ENCODE data around the gene ZFYVE21. TPM values are rescaled to one million over a fixed set of nuclear protein-coding genes. Genes with fewer than 3 reads are reported as not detected.
"Not testable (repeated sequence)": the region's sequence is repeated elsewhere in the genome, so short reads cannot be mapped to it uniquely, and the experiment has no call there.

ZFYVE21 gene
- polyA plus RNA-seq, 2 of the 4 experiments (the other 2 are of a cell fraction), result 28.7 to 33.0 TPM

DNA sequence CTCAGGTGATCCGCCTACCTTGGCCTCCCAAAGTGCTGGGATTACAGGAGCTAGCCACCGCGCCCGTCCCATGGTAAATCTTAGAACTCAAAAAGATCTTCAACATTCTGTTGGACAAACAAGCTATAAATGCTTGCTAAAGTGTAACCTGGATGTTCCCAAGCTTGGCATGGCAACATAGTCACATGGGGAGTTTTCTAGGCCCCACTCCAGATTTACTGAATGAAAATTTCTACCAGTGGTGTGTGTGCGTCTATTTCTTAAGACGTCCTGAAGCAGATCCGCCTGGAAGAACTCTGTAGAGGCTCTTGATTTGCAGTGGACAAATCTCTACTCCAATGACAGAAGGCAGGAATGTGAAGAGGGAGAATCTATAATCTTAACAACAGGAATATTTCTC is 59.9 kb downstream of the ZFYVE21 start:
- ChIA-PET POLR2A (no interaction called here), CTCF (interaction anchor here (0.6 kb wide), 1 partner anchor 22 kb away, joined by 3 read pairs; no protein-coding TSS in a partner anchor)
- no peaks in the 10 kb centered on the region for H3K9me3 ChIP-seq
- no peak for ATAC-seq
- H3K4me1 ChIP-seq, result no peaks in the 10 kb centered on the region
- no peak overlapping the region for H3K4me3 ChIP-seq
- no peak overlapping the region for H3K27ac ChIP-seq
- DNase-seq (ENCODE audit: low read depth in 1 of 2, low spot score in 1 of 2), result no peak
- TF ChIP-seq, protein P1, sequence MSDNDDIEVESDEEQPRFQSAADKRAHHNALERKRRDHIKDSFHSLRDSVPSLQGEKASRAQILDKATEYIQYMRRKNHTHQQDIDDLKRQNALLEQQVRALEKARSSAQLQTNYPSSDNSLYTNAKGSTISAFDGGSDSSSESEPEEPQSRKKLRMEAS (IDR thresholded peaks at IDR 0.05), result no peak
- no peak for TF ChIP-seq RARB (CRISPR knock-in tag; IDR thresholded peaks at IDR 0.05)
- TF ChIP-seq, protein P2, sequence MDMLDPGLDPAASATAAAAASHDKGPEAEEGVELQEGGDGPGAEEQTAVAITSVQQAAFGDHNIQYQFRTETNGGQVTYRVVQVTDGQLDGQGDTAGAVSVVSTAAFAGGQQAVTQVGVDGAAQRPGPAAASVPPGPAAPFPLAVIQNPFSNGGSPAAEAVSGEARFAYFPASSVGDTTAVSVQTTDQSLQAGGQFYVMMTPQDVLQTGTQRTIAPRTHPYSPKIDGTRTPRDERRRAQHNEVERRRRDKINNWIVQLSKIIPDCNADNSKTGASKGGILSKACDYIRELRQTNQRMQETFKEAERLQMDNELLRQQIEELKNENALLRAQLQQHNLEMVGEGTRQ (IDR thresholded peaks at IDR 0.05), result no peak
- no peak for TF ChIP-seq HOXB5 (CRISPR knock-in tag; IDR thresholded peaks at IDR 0.05)
- no peak for TF ChIP-seq HEYL (CRISPR knock-in tag; IDR thresholded peaks at IDR 0.05)
- no peak for TF ChIP-seq CHD4 (IDR thresholded peaks at IDR 0.05; ENCODE audit: borderline replicate concordance)
- no peak for TF ChIP-seq SMC3 (IDR thresholded peaks at IDR 0.05)
- TF ChIP-seq, protein P3, sequence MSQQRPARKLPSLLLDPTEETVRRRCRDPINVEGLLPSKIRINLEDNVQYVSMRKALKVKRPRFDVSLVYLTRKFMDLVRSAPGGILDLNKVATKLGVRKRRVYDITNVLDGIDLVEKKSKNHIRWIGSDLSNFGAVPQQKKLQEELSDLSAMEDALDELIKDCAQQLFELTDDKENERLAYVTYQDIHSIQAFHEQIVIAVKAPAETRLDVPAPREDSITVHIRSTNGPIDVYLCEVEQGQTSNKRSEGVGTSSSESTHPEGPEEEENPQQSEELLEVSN (IDR thresholded peaks at IDR 0.05; ENCODE audit: borderline replicate concordance, low read depth), result no peak
- TF ChIP-seq CHD2 (IDR thresholded peaks at IDR 0.05; ENCODE audit: low read length, partially characterized antibody), result no peak
- TF ChIP-seq, protein P4, sequence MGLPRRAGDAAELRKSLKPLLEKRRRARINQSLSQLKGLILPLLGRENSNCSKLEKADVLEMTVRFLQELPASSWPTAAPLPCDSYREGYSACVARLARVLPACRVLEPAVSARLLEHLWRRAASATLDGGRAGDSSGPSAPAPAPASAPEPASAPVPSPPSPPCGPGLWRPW (IDR thresholded peaks at IDR 0.05), result no peak
- H3K4me2 ChIP-seq, result no peak overlapping the region
- FAIRE-seq, result no peak
- WGBS (ENCODE audit: missing lambda C conversion rate), result 91% methylated on average over 7 of the region's 7 CpGs

DNA sequence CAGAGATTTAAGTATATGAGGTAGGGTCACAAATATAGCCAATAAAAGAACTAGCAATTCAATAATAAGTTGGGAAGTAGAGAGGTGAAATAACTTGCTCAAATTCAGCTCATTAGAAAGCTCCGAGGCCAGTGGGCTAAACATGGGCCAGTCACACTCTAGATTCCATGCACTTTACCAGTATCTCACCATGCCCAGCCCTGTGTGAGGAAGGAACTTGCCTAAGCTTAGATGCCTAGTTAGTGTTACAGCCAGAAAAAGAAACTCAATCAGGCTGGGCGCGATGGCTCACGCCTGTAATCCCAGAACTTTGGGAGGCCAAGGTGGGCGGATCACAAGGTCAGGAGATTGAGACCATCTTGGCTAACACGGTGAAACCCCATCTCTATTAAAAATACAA is 60.7 kb downstream of the ZFYVE21 start:
- H3K27ac ChIP-seq; FAIRE-seq; H3K4me2 ChIP-seq; ATAC-seq; H3K9me3 ChIP-seq; POLR2A ChIA-PET; DNase-seq (ENCODE audit: low read depth in 1 of 2, low spot score in 1 of 2); H3K4me1 ChIP-seq; H3K4me3 ChIP-seq: not testable (repeated sequence)
- CTCF ChIA-PET, result interaction anchor here (1.1 kb wide), 2 partner anchors 13 to 33 kb away, joined by 3 read pairs; no protein-coding TSS in a partner anchor
- WGBS (ENCODE audit: missing lambda C conversion rate), result over 99% methylated on average over 6 of the region's 6 CpGs

DNA sequence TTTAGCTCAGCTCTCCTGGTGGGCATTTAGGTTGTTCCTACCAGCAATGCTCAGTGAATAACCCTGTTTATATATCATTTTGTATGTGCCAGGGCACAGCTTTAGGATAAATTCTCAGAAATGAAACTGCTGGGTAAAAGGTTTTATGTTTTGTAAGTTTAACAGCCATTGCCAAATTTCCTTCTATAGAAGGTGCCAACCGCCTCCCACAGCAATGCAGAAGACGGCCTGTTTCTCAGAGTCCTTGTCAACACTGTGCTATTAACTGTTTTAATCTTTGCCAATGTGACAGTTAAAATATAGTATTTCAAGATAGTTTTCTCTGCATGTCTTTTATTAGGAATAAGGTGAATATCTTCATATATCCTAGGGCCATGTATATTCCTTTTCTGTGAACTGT is 66.8 kb downstream of the ZFYVE21 start:
- CTCF ChIA-PET, result no interaction called here
- Histone ChIP-seq H3K4me3 (no peak overlapping the region), H3K4me2 (no peak overlapping the region), H3K27ac (no peak overlapping the region), H3K9me3 (no peaks in the 10 kb centered on the region), H3K4me1 (no peaks in the 10 kb centered on the region)
- POLR2A ChIA-PET, result no interaction called here
- TF ChIP-seq NPAS2 (CRISPR knock-in tag; IDR thresholded peaks at IDR 0.05; ENCODE audit: borderline replicate concordance), result no peak
- TF ChIP-seq HOXB13 (CRISPR knock-in tag; IDR thresholded peaks at IDR 0.05; ENCODE audit: low read depth), result no peak
- TF ChIP-seq GATA3 (IDR thresholded peaks at IDR 0.05; ENCODE audit: borderline replicate concordance), result no peak
- TF ChIP-seq FOXS1 (CRISPR knock-in tag; IDR thresholded peaks at IDR 0.05), result no peak
- FAIRE-seq (no peak), DNase-seq (ENCODE audit: low read depth in 1 of 2, low spot score in 1 of 2) (no peak), ATAC-seq (no peak)
- 69% methylated on average over 2 of the region's 2 CpGs for WGBS (ENCODE audit: missing lambda C conversion rate)

Small RNA genes within 50 kb of the gene (small RNA-seq; reads per million reads assigned to genes)
- gene RF00019, result 0 reads per million in 6 experiments

Other genes with a start within 250 kb of the ZFYVE21 start
- 39.4 and 52.3 TPM in 2 replicates for gene CKB, start 193.0 kb upstream of the ZFYVE21 start, polyA plus RNA-seq (2011; rRNA removed)
- gene CKB, start 193.0 kb upstream of the ZFYVE21 start, polyA plus RNA-seq (2017; fragmentation: RNase III; extraction: RNeasy Plus Mini Kit Qiagen cat#74134 plus additional on column Dnase treatment), result 63.6 to 79.8 TPM (median 72.0 TPM) in 3 replicates
- gene TRMT61A, start 186.6 kb upstream of the ZFYVE21 start, polyA plus RNA-seq (2011; rRNA removed), result 8.3 TPM in 2 replicates
- gene TRMT61A, start 186.6 kb upstream of the ZFYVE21 start, polyA plus RNA-seq (2017; fragmentation: RNase III; extraction: RNeasy Plus Mini Kit Qiagen cat#74134 plus additional on column Dnase treatment), result 19.3 to 20.5 TPM (median 19.4 TPM) in 3 replicates
- gene BAG5, start 153.2 kb upstream of the ZFYVE21 start, polyA plus RNA-seq (2011; rRNA removed), result 20.4 and 20.8 TPM in 2 replicates
- 23.8 to 25.4 TPM (median 24.8 TPM) in 3 replicates for gene BAG5, start 153.2 kb upstream of the ZFYVE21 start, polyA plus RNA-seq (2017; fragmentation: RNase III; extraction: RNeasy Plus Mini Kit Qiagen cat#74134 plus additional on column Dnase treatment)
- gene COA8, start 152.8 kb upstream of the ZFYVE21 start, polyA plus RNA-seq (2011; rRNA removed), result 23.2 and 29.8 TPM in 2 replicates
- gene COA8, start 152.8 kb upstream of the ZFYVE21 start, polyA plus RNA-seq (2017; fragmentation: RNase III; extraction: RNeasy Plus Mini Kit Qiagen cat#74134 plus additional on column Dnase treatment), result 32.1 to 38.2 TPM (median 34.9 TPM) in 3 replicates
- 106 and 150 TPM in 2 replicates for gene KLC1, start 86.6 kb upstream of the ZFYVE21 start, polyA plus RNA-seq (2011; rRNA removed)
- 74.8 to 82.9 TPM (median 81.8 TPM) in 3 replicates for gene KLC1, start 86.6 kb upstream of the ZFYVE21 start, polyA plus RNA-seq (2017; fragmentation: RNase III; extraction: RNeasy Plus Mini Kit Qiagen cat#74134 plus additional on column Dnase treatment)
- 23.0 and 23.2 TPM in 2 replicates for gene XRCC3, start 359 bp upstream of the ZFYVE21 start, polyA plus RNA-seq (2011; rRNA removed)
- 26.3 to 28.1 TPM (median 27.4 TPM) in 3 replicates for gene XRCC3, start 359 bp upstream of the ZFYVE21 start, polyA plus RNA-seq (2017; fragmentation: RNase III; extraction: RNeasy Plus Mini Kit Qiagen cat#74134 plus additional on column Dnase treatment)
- gene PPP1R13B, start 131.8 kb downstream of the ZFYVE21 start, polyA plus RNA-seq (2011; rRNA removed), result 2.2 TPM in 2 replicates
- gene PPP1R13B, start 131.8 kb downstream of the ZFYVE21 start, polyA plus RNA-seq (2017; fragmentation: RNase III; extraction: RNeasy Plus Mini Kit Qiagen cat#74134 plus additional on column Dnase treatment), result 2.7 to 3.6 TPM (median 2.8 TPM) in 3 replicates
- gene TDRD9, start 212.6 kb downstream of the ZFYVE21 start, polyA plus RNA-seq (2011; rRNA removed), result 0.04 and 0.05 TPM in 2 replicates
- gene TDRD9, start 212.6 kb downstream of the ZFYVE21 start, polyA plus RNA-seq (2017; fragmentation: RNase III; extraction: RNeasy Plus Mini Kit Qiagen cat#74134 plus additional on column Dnase treatment), result not detected in 3 replicates
- not detected in 2 replicates for gene RD3L, start 226.7 kb downstream of the ZFYVE21 start, polyA plus RNA-seq (2011; rRNA removed)
- gene RD3L, start 226.7 kb downstream of the ZFYVE21 start, polyA plus RNA-seq (2017; fragmentation: RNase III; extraction: RNeasy Plus Mini Kit Qiagen cat#74134 plus additional on column Dnase treatment), result not detected in 3 replicates

Data from A549 (cell line).